Body of pancreas (tissue), 4 donors: ENCODE data around the gene LSP1. TPM values are rescaled to one million over a fixed set of nuclear protein-coding genes. Genes with fewer than 3 reads are reported as not detected.
A peak's percentile ranks its signal among the peaks of the same experiment; 100 is the strongest.

ENCODE experiments used
- ATAC-seq: fragments of 150-250 bp; one replicate; pipeline ENCODE4 v1.9.1; 2016
- DNase-seq, 4 donors: peaks; one replicate each; pipeline ENCODE4 v3.0.0-alpha.2; 2019
- H3K27ac ChIP-seq, 4 donors: fragments of 200-600 bp; sonication (generic); 1 replicate in 3 of 4; 2 replicates in 1 of 4; pipeline versions ENCODE4 v1.5.1 to v1.6.1; 2016 to 2019; ENCODE audit warnings: mild to moderate bottlenecking in 1 of 4, mixed read lengths in 1 of 4, moderate library complexity in 1 of 4
- H3K27me3 ChIP-seq, 2 donors: fragments of 200-600 bp; sonication (generic); one replicate each; pipeline ENCODE4 v1.6.0; 2016; ENCODE audit warnings: mild to moderate bottlenecking in 1 of 2
- H3K36me3 ChIP-seq, 2 donors: fragments of 200-600 bp; sonication (generic); replicated peaks in 1 of 2; 2 replicates each; pipeline ENCODE4 v1.5.1; 2016; ENCODE audit warnings: low read depth in 2 of 2; ENCODE audit not compliant: insufficient read depth in 1 of 2
- H3K4me1 ChIP-seq: fragments of 200-600 bp; sonication (generic); one replicate; pipeline ENCODE4 v1.6.0; 2016
- H3K4me3 ChIP-seq, 2 donors: fragments of 200-600 bp; sonication (generic); 1 replicate in 1 of 2; 2 replicates in 1 of 2; pipeline ENCODE4 v1.5.1; 2016 to 2019
- H3K9me3 ChIP-seq, 3 donors: fragments of 200-600 bp; sonication (generic); 1 replicate in 2 of 3; 2 replicates in 1 of 3; pipeline ENCODE4 v1.5.1; 2016
- POLR2A ChIP-seq, 3 donors: fragments of 450-650 bp; IDR thresholded peaks; one replicate each; pipeline ENCODE4 v1.6.1; 2016; ENCODE audit warnings: antibody characterized with exemption in 3 of 3, mild to moderate bottlenecking in 2 of 3
- WGBS, 2 donors: methylation state at CpG; one replicate each; pipeline ENCODE4 v1.1.5; 2017; 5-methylcytosine and 5-hydroxymethylcytosine counted together
- intact Hi-C: fragments of 100-400 bp; cut with DNase I; formaldehyde crosslinking; loops from one replicate; pipeline ENCODE4 v1.15.1; 2023
- total RNA-seq, 2 donors: library from RNA; depleted of rRNA; stranded (reverse); fragments of >200 nt; gene quantifications; one replicate each; pipeline ENCODE4 v1.1.0, GENCODE V29; 2016
- TF ChIP-seq, protein P1 (sequence below), 7 experiments: fragments of 450-650 bp in 4 of 7; fragments of 200-600 bp in 3 of 7; sonication (generic) in 3 of 7; IDR thresholded peaks; one replicate each; pipeline ENCODE4 v1.5.1; 2016 to 2019; ENCODE audit warnings: antibody characterized with exemption in 7 of 7

LSP1 gene
- total RNA-seq, 2 donors from 2014 or later = 9.9 to 11.5 TPM

GRCh38 chr11:1843098-1843473 is 9.8 kb upstream of the LSP1 start:
- intact Hi-C loops = no loop called here
- H3K4me3 ChIP-seq = no peak overlapping the region
- no peaks in the 10 kb centered on the region for H3K9me3 ChIP-seq
- TF ChIP-seq POLR2A (IDR thresholded peaks at IDR 0.05) = no peak
- TF ChIP-seq, protein P1, sequence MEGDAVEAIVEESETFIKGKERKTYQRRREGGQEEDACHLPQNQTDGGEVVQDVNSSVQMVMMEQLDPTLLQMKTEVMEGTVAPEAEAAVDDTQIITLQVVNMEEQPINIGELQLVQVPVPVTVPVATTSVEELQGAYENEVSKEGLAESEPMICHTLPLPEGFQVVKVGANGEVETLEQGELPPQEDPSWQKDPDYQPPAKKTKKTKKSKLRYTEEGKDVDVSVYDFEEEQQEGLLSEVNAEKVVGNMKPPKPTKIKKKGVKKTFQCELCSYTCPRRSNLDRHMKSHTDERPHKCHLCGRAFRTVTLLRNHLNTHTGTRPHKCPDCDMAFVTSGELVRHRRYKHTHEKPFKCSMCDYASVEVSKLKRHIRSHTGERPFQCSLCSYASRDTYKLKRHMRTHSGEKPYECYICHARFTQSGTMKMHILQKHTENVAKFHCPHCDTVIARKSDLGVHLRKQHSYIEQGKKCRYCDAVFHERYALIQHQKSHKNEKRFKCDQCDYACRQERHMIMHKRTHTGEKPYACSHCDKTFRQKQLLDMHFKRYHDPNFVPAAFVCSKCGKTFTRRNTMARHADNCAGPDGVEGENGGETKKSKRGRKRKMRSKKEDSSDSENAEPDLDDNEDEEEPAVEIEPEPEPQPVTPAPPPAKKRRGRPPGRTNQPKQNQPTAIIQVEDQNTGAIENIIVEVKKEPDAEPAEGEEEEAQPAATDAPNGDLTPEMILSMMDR (IDR thresholded peaks at IDR 0.05) = no peak
- H3K4me1 ChIP-seq = peaks cover 76% of the 10 kb centered on the region
- no peaks in the 10 kb centered on the region for H3K27me3 ChIP-seq
- H3K27ac ChIP-seq = peak overlapping the region; percentile 94 to 98 (median 96)
- no peaks in the 10 kb centered on the region for H3K36me3 ChIP-seq
- ATAC-seq (peak; percentile 5), DNase-seq (peak in 2 of 4 donors; percentile 40 to 64)
- WGBS, 2 donors = 52 to 68% methylated on average over 10 to 11 of the region's 11 CpGs

- WGBS, 2 donors = 75 to 82% methylated on average over 8 of the region's 8 CpGs
- intact Hi-C loops = no loop called here
- Histone ChIP-seq H3K27ac (peak overlapping the region; percentile 94 to 98 (median 96)), H3K27me3 (no peaks in the 10 kb centered on the region), H3K4me1 (peaks cover 69% of the 10 kb centered on the region), H3K9me3 (no peaks in the 10 kb centered on the region), H3K36me3 (no peaks in the 10 kb centered on the region), H3K4me3 (no peak overlapping the region)
- DNase-seq (no peak), ATAC-seq (no peak)
- TF ChIP-seq, protein P1 (IDR thresholded peaks at IDR 0.05) = no peak
- no peak for TF ChIP-seq POLR2A (IDR thresholded peaks at IDR 0.05)
These were observed 9.1 kb upstream of the LSP1 start for GRCh38 chr11:1843796-1844195.

DNA sequence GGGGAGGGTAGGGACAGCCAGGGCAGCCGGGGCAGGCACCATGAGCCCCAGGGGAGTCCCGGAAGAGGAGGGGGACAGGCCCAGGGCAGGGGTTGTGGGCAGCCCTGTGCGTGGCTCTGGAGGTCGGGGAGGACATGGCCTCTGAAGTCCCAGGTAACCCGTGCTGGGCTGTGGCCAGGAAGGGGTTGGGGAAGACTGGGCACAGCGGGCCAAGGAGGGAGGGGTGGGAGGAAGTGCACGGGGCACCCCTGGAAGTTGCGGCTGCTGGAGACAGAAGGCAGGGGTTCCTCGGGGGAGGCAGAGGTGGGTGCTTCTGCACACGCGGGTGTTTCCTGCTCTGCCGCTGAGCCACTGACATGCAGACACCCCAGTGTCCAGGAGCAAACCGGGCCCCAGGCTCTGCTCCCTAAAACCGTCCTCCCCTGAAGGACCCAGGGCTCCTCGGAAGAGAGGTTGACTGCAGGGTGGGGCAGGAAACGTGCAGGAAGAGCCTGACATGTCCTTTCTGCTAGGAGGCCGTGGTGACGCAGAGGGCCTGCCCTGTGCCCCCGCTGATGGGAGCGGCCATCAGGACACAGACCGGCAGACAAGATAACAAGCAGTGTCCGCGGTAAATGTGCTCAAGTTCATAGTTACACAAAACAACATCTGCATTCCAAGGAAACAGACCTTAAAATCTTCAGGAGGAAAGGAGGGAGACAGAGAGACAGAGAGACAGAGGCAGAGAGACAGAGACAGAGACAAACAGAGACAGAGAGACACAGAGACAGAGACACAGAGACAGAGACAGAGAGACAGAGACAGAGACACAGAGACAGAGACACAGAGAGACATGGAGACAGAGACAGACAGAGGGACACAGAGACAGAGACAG is 8.4 kb upstream of the LSP1 start:
- H3K27me3 ChIP-seq = no peaks in the 10 kb centered on the region
- H3K27ac ChIP-seq = peak overlapping the region; percentile 94 to 98 (median 96)
- TF ChIP-seq, protein P1 (IDR thresholded peaks at IDR 0.05) = no peak
- no peak for TF ChIP-seq POLR2A (IDR thresholded peaks at IDR 0.05)
- intact Hi-C loops = no loop called here
- no peak for ATAC-seq
- DNase-seq = no peak
- no peak overlapping the region for H3K4me3 ChIP-seq
- WGBS, 2 donors = 48 to 79% methylated on average over 19 to 23 of the region's 23 CpGs
- no peaks in the 10 kb centered on the region for H3K9me3 ChIP-seq
- H3K36me3 ChIP-seq = no peaks in the 10 kb centered on the region
- H3K4me1 ChIP-seq = peaks cover 65% of the 10 kb centered on the region

GRCh38 chr11:1845095-1845429 is 7.8 kb upstream of the LSP1 start:
- H3K9me3 ChIP-seq = no peaks in the 10 kb centered on the region
- ATAC-seq (no peak), DNase-seq (no peak)
- intact Hi-C loops = no loop called here
- no peak overlapping the region for H3K4me3 ChIP-seq
- 76 to 88% methylated on average over 1 of the region's 1 CpG for WGBS, 2 donors
- H3K27me3 ChIP-seq = no peaks in the 10 kb centered on the region
- TF ChIP-seq, protein P1 (IDR thresholded peaks at IDR 0.05) = no peak
- no peak for TF ChIP-seq POLR2A (IDR thresholded peaks at IDR 0.05)
- H3K4me1 ChIP-seq = peaks cover 64% of the 10 kb centered on the region
- H3K36me3 ChIP-seq = no peaks in the 10 kb centered on the region
- H3K27ac ChIP-seq = peak overlapping the region in 3 of 4 donors; percentile 94 to 98 (median 96)
